Activated CD4-positive, alpha-beta T cell treated with anti-CD3 and anti-CD28 coated beads, Interleukin-2, amount 50 U/mL, for 24 hours (primary cell): ENCODE measurements around the gene SLC1A2.

Experiments used
- DNase-seq, 2 donors: peaks; one replicate each; pipeline ENCODE4 v3.0.0-alpha.2; 2020; ENCODE audit warnings: low read depth in 1 of 2, low spot score in 1 of 2

Gene SLC1A2

GRCh38 chr11:35276396-35277145 is 142.8 kb downstream of the SLC1A2 start:
- DNase-seq = no peak

DNA sequence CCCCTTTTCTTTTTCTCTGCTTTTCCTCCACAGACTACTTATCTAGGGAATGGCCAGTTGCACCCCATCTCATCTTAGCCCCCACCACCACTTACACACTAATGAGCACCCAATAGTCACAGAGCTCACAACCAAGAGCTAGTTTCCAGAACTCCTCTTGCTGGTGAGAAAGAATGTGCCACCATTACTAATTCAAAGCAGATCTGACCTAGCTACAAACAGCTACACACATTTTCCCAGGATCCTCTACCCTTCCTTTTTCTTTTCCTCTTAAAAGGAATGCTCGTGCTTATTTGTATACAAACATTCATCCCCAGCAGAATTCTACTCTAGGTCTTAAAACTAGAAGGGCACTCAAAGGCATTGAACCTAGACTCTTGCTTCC is 143.6 kb downstream of the SLC1A2 start:
- no peak for DNase-seq

DNA sequence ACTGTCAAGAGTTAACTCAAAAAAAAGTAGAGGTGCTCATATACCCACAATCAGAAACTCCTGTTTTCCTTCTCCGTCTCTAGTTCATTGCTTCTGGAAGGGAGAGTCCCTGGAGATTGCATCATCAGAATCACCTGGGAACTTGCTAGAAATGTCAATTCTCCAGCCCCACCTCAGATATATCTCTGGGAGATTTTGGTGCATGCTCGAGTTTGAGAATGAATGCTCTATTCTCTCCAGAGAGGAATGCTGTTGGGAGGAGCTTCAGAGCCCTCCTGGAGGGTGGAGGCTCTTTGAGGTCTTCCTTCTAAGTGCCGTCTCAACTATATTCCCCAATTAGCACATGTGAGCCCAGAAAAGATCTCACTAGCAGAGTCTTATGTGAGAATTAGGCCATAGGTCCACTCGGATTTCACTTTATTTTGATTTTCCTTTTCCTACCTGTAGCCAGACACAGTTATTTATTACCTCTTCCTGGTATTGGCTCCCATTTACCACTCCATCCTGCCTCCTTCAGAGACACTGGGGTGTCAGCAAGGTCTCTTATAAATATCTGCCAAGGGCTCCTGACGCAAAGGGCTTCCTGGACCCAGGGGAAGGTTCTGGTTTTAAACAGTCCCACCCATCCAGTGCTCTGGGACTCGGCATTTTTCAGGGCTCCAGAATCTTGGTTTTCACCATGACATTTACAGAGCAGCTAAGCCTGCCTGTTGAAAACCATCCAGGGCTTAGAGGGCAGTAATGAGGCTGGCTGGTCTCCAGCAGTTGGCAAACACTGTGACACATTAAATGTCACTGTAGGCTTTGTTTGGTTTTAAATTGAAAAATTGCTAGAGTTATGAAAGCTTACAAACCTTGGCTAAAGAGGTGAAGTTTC is 144.2 kb downstream of the SLC1A2 start:
- no peak for DNase-seq

DNA sequence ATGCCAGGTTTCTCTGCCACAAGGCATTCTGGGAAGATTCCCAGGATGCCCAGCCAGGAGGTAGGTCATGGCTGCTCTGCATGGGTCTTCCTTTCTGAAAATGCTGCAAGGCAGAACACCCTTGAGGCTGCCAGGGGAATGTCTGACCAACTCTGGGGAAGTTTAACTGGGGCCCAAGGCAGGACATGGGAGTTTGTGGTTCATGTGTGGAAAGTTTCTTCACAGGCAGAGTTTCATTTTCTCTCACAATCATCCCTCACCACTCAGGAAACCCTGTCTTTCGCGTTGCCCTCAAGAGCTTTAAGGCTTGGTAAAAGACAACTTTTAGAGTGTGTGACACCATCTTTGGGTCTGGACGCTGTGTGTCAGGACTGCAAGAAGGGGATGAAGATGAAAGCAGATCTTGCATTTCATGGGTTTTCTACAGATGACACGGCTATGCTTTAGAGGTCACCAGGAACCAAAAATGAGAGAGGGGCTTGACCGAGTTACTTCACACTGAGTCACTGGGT is 146.9 kb downstream of the SLC1A2 start:
- peak; percentile 8 to 55 for DNase-seq

DNA sequence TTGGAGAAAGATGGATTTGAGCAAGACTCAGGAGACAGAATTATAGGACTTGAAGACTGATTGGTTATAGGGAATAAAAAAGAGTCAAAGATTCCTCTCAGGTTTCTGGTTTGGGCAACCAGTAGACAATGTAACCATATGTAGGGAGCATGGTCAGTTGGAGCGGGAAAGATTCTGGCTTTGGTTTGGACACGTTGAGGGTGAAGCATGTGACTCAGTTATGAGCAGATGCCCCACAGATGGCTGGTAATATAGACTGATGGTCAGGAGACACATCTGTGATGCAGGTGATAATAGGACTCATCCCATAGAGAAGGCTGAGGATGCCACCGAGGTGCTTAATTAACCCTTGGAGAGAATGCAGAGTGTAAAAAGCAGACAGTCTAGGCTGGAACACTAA is 148.3 kb downstream of the SLC1A2 start:
- no peak for DNase-seq

- no peak for DNase-seq
Observed at GRCh38 chr11:35270342-35270741, 149.0 kb downstream of the SLC1A2 start.

- DNase-seq = no peak
Observed at GRCh38 chr11:35267504-35267903, 151.9 kb downstream of the SLC1A2 start.

DNA sequence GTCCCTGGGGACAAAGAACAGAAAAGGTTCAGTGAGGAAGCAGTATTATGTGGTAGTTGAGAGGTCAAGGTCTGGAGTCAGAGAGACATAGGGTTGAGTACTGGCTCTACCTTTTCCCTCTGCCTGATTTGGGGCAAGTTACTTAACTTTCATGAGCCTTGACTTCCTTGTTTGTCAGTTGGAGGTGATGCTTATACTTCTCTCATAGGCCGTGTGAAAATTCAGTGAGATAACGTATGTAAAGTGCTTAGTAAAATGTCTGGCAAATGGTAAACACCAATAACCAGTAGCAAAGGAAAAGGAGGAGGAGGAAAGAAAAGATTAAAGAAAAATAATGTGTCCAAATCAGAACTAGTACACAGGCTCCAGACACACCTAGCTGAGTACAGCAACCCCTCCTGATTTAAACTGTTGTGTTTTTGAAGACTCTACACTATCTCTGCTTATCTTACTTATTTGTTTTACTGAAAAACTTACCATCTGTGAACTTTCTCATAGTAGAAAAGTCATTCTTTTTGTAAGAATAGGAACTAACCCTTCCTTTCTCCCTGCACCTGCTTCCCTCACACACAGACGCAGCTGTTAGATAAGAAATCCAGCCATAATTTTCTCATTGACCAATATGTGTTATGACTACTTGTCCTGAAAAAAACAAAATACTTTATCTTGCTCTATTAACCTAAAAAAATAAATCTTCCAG is 153.5 kb downstream of the SLC1A2 start:
- DNase-seq = no peak

GRCh38 chr11:35262735-35263134 is 156.6 kb downstream of the SLC1A2 start:
- DNase-seq = no peak

GRCh38 chr11:35262056-35262455 is 157.3 kb downstream of the SLC1A2 start:
- DNase-seq = no peak

DNA sequence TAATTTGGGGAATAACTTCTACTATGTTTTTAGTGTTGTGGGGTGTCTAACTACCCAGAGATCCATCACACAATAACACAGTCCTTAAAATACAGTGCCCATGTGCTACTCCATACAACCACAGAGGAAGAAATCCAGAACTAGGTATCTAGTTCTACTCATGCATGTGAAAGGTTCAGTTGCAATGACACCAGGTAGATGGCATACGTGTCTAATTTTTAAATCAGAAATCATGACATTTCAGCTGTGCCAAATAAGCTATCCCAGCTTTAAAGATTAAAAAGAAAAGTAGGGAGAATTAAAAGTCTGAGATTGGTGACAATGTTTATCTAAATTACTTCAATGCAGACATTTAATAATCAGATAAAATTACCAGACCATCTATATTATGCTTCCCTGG is 158.2 kb downstream of the SLC1A2 start:
- DNase-seq = no peak

GRCh38 chr11:35260342-35260985 is 158.9 kb downstream of the SLC1A2 start:
- DNase-seq = no peak

DNA sequence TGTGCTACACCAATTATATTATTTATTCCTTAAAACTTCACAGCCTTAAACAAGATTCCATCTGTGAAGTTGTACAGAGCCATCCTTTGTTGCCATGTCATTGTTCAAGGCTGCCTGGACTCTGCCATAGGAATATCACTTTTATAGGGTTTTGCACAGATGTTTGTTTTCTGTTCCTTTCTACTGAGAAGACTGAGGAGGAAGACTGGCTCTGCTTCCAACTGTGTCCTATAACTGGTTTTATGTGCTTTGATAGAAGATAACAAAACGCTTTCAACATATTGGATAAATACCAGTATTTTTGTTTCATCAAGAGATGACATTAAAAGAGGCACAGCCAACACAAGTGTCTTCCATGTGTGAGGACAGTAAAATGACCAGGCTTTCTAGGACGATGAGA is 159.8 kb downstream of the SLC1A2 start:
- DNase-seq = no peak

DNA sequence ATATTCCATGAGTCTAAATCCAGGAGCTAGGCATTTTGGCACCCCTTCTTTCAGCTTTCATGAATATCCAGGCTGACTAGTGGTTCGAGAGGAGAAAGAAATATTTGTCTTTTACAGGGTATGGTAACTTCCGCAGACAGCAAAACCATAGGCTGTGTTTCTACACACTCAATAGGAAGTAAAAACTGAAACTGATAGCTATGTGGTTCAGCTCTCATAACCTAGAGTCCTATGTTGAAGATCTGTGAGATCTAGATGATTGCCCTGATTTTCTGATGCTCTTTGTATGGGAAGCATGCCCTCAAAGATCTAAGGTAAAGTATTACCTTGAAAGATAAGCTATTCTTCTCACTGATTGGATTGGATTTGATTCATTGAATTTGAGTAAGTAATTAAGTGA is 162.1 kb downstream of the SLC1A2 start:
- no peak for DNase-seq

DNA sequence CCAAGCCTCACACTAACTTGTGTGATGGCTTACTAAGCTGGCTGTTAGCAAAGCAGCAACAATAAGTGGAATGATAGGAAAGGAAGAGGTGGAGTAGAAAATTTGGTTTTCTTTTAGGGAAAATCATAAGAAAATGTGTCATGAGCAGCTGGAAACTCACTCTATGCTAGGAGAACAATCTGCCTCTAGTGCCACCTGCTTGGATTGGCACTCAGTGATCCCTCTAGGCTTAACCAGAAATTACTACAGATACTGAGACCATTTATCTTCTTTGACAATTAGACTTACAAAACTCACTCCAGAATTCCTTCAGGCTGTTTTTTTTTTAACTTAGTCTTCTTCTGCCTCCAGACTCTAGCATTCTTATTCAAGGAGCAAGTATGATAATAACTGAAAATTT is 163.1 kb downstream of the SLC1A2 start:
- DNase-seq = no peak

GRCh38 chr11:35255514-35255913 is 163.8 kb downstream of the SLC1A2 start:
- no peak for DNase-seq

- DNase-seq = no peak
Observed at GRCh38 chr11:35253237-35253636, 166.1 kb downstream of the SLC1A2 start.

- no peak for DNase-seq
Observed at GRCh38 chr11:35250621-35251020, 168.7 kb downstream of the SLC1A2 start.

DNA sequence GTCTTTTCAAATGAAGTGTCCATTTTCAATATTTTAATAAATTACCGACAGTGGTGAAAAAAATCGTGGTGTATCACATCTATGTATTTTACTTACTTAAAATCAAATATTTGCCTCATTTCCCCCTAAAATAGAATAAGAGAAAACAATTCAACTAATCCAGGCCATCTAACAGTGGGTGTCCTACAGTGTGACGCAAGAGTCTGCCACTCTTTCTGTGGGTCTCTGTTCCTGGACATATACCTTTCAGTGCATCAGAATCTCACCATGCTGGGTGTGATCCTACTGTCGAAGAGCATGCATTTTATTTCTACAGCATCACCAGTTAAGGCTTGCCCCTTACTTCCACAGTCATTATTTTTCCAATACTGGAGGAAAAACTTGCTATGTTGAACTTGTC is 169.2 kb downstream of the SLC1A2 start:
- DNase-seq = no peak

DNA sequence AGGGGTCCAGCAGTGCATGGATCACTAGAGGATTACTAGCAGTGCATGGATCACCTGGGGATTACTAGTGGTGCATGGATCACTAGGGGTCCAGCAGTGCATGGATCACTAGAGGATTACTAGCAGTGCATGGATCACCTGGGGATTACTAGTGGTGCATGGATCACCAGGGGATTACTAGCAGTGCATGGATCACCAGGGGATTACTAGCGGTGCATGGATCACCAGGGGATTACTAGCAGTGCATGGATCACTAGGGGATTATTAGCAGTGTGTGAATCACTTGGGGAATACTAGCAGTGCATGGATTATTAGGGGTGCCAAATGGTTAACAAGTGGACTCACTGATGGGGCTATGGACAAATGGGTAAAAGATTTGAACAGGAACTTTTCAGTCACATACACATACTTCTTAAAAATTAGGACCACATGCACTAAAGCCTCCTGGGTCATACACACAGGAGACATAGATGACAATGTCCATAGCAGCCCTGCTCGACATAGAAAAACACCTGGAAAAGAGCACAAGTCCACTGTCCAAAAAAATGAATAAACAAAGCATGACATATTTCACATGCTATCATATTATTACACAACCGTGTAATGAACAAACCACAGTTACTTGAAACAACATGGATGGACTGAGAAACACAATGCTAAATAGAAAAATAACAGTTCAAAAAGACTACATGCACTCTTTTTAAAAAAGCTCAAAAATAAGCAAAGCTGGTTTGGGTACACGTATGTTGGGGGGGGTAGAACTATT is 170.6 kb downstream of the SLC1A2 start:
- no peak for DNase-seq
